ENCODE measurements around the gene TUFT1. TPM values are rescaled to one million over a fixed set of nuclear protein-coding genes. Genes with fewer than 3 reads are reported as not detected.

TUFT1 gene
- total RNA-seq, 1 donor from 2014 or later, result 7.5 TPM

- Mint-ChIP-seq H3K27ac (ENCODE audit: unreplicated experiment) (no peak overlapping the region), H3K27me3 (ENCODE audit: low read depth) (peaks cover 21% of the 10 kb centered on the region), H3K36me3 (ENCODE audit: low read depth) (no peaks in the 10 kb centered on the region), H3K9me3 (no peaks in the 10 kb centered on the region), H3K4me3 (peak overlapping the region; percentile 96), H3K4me1 (peaks cover 39% of the 10 kb centered on the region)
- no peak for TF ChIP-seq CTCF (conservative IDR thresholded peaks at IDR 0.05)
- no peak for DNase-seq (ENCODE audit: low read depth, low spot score)
These were observed 30.1 kb upstream of the TUFT1 start for GRCh38 chr1:151510020-151510405.

- Mint-ChIP-seq H3K36me3 (ENCODE audit: low read depth) (no peaks in the 10 kb centered on the region), H3K27ac (ENCODE audit: unreplicated experiment) (peak overlapping the region; percentile 94), H3K4me1 (peaks cover 39% of the 10 kb centered on the region), H3K27me3 (ENCODE audit: low read depth) (peaks cover 21% of the 10 kb centered on the region), H3K4me3 (peak overlapping the region; percentile 96), H3K9me3 (no peaks in the 10 kb centered on the region)
- no peak for TF ChIP-seq CTCF (conservative IDR thresholded peaks at IDR 0.05)
- no peak for DNase-seq (ENCODE audit: low read depth, low spot score)
These were observed 29.5 kb upstream of the TUFT1 start for GRCh38 chr1:151510614-151510956.

GRCh38 chr1:151510957-151511635, 29.0 kb upstream of the TUFT1 start, which contains the start of gene CGN:
Gene CGN (plus strand): TSS chr1:151511387. CDS start chr1:151518520, 7,133 bp downstream.
- no peak for TF ChIP-seq CTCF (conservative IDR thresholded peaks at IDR 0.05)
- DNase-seq (ENCODE audit: low read depth, low spot score), result peak; percentile 88
- Mint-ChIP-seq H3K4me1 (peaks cover 35% of the 10 kb centered on the region), H3K27ac (ENCODE audit: unreplicated experiment) (peak within 1 kb of the TSS; percentile 94), H3K27me3 (ENCODE audit: low read depth) (peaks cover 21% of the 10 kb centered on the region), H3K9me3 (no peaks in the 10 kb centered on the region), H3K4me3 (peak within 1 kb of the TSS; percentile 96), H3K36me3 (ENCODE audit: low read depth) (no peaks in the 10 kb centered on the region)

DNA sequence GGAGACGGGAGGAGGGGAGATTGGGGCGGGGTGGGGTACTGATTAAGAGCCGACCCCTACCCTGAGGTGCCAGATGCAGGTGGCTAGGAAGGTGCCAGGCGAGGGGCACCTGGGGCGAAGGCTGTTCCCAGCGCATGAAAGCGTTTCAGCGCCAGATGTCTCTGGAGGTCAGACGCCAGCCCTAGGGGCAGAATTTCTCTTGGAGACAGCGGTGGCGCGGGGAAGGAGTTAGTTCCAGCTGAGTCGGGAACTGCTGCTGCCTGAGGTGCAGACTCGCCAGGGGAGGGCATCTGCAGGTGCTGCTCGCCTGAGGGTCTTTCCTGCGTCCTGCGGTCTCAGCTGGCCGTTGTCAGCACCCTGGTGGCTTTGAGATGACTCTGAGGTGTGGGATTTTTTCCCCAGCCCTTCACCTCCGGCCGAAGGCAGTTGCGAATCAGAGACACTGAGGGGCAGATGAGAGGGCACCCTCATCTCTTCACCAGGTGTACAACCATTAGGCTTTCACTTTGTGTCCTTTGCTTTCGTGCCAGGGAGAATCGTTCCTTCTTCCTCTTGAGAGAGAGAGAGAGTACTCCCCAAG, 28.4 kb upstream of the TUFT1 start:
- peak overlapping the region; percentile 85 for H3K4me3 Mint-ChIP-seq

DNA sequence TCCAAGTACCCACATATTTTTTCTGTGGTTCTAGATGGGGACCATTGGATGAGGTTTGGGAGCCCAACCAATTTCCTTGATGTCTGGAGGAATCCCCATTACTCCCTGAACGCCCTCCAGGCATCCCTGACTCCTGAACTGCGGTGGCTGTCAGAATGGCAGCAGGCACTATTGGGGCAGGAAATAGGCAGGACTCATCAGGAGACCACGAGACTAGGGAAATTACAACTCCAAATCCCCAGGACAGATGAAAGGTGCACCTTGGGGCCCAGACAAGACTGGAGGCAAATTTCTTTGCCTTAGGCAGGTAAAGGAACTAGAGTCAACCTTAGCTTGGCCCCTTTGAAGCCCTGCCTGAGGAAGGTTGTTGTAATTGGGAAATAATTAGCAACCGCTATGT, 27.8 kb upstream of the TUFT1 start:
- no peak for DNase-seq (ENCODE audit: low read depth, low spot score)
- TF ChIP-seq CTCF (conservative IDR thresholded peaks at IDR 0.05), result no peak
- Mint-ChIP-seq H3K9me3 (no peaks in the 10 kb centered on the region), H3K4me3 (peak overlapping the region; percentile 60), H3K36me3 (ENCODE audit: low read depth) (no peaks in the 10 kb centered on the region), H3K27ac (ENCODE audit: unreplicated experiment) (no peak overlapping the region), H3K4me1 (peaks cover 33% of the 10 kb centered on the region), H3K27me3 (ENCODE audit: low read depth) (peaks cover 21% of the 10 kb centered on the region)

More for the DNA sequence above, 28.4 kb upstream of the TUFT1 start:
- TF ChIP-seq CTCF (conservative IDR thresholded peaks at IDR 0.05), result peak; percentile 30
- DNase-seq (ENCODE audit: low read depth, low spot score), result peak; percentile 45
- H3K36me3 Mint-ChIP-seq (ENCODE audit: low read depth), result no peaks in the 10 kb centered on the region
- H3K27ac Mint-ChIP-seq (ENCODE audit: unreplicated experiment), result no peak overlapping the region
- peaks cover 33% of the 10 kb centered on the region for H3K4me1 Mint-ChIP-seq
- H3K9me3 Mint-ChIP-seq, result no peaks in the 10 kb centered on the region
- H3K27me3 Mint-ChIP-seq (ENCODE audit: low read depth), result peaks cover 21% of the 10 kb centered on the region
